ENCODE measurements around the gene PHPT1. TPM values are rescaled to one million over a fixed set of nuclear protein-coding genes. Genes with fewer than 3 reads are reported as not detected.

PHPT1 gene
- total and polyA plus RNA-seq, 2 of the 13 experiments (the other 11 are each of a cell fraction or from before 2014, with no cell fraction given) = 189 to 192 TPM

GRCh38 chr9:136799854-136800657, 49.2 kb upstream of the PHPT1 start (continued):
- TF ChIP-seq NFE2L2 (IDR thresholded peaks at IDR 0.05; ENCODE audit: low read length) = no peak
- peak; percentile 75; the same call in 1 of the 2 replicates for TF ChIP-seq ISX (CRISPR knock-in tag; conservative IDR thresholded peaks at IDR 0.05)
- TF ChIP-seq GATA4 (IDR thresholded peaks at IDR 0.05; ENCODE audit: borderline replicate concordance, low read depth) = no peak
- no peak for TF ChIP-seq CREB3 (CRISPR knock-in tag; IDR thresholded peaks at IDR 0.05)
- TF ChIP-seq FOXA3 (CRISPR knock-in tag; IDR thresholded peaks at IDR 0.05) = peak; percentile 7; the same call in 1 of the 2 replicates
- TF ChIP-seq E2F5 (CRISPR knock-in tag; conservative IDR thresholded peaks at IDR 0.05) = 0 out of 2 replicates have a peak, but pooled peaks have one; percentile 54
- peak; percentile 47; the same call in 1 of the 2 replicates for TF ChIP-seq TFE3 (CRISPR knock-in tag; IDR thresholded peaks at IDR 0.05)
- TF ChIP-seq JUN (CRISPR knock-in tag; IDR thresholded peaks at IDR 0.05) = no peak
- no peak for TF ChIP-seq CREBL2 (CRISPR knock-in tag; IDR thresholded peaks at IDR 0.05; ENCODE audit: borderline replicate concordance)
- TF ChIP-seq ZNF616 (CRISPR knock-in tag; IDR thresholded peaks at IDR 0.05; ENCODE audit: low read depth) = no peak
- no peak for TF ChIP-seq ZNF773 (CRISPR knock-in tag; IDR thresholded peaks at IDR 0.05; ENCODE audit: borderline replicate concordance)
- no peak for TF ChIP-seq GPN1 (CRISPR knock-in tag; IDR thresholded peaks at IDR 0.05; ENCODE audit: borderline replicate concordance)
- TF ChIP-seq AHR (CRISPR knock-in tag; IDR thresholded peaks at IDR 0.05) = no peak
- TF ChIP-seq ZNF749 (CRISPR knock-in tag; IDR thresholded peaks at IDR 0.05; ENCODE audit: borderline replicate concordance) = 0 out of 2 replicates have a peak, but pooled peaks have one; percentile 45
- peak; percentile 4; the same call in 1 of the 2 replicates for TF ChIP-seq UBTF (CRISPR knock-in tag; IDR thresholded peaks at IDR 0.05)
- 0 out of 2 replicates have a peak, but pooled peaks have one; percentile 81 for TF ChIP-seq SATB2 (CRISPR knock-in tag; IDR thresholded peaks at IDR 0.05)
- 0 out of 2 replicates have a peak, but pooled peaks have one; percentile 2 for TF ChIP-seq DMAP1 (CRISPR knock-in tag; IDR thresholded peaks at IDR 0.05)
- TF ChIP-seq CBFB (CRISPR knock-in tag; IDR thresholded peaks at IDR 0.05) = 0 out of 2 replicates have a peak, but pooled peaks have one; percentile 22
- TF ChIP-seq RARA (CRISPR knock-in tag; IDR thresholded peaks at IDR 0.05) = peak; percentile 8; the same call in 1 of the 2 replicates
- TF ChIP-seq NFKBIZ (CRISPR knock-in tag; IDR thresholded peaks at IDR 0.05) = no peak
- TF ChIP-seq ZNF446 (CRISPR knock-in tag; IDR thresholded peaks at IDR 0.05) = peak; percentile 88; the same call in 1 of the 2 replicates
- no peak for TF ChIP-seq ATAD3A (CRISPR knock-in tag; IDR thresholded peaks at IDR 0.05)
- TF ChIP-seq MTERF4 (CRISPR knock-in tag; IDR thresholded peaks at IDR 0.05) = peak; percentile 97

Measured in HepG2 (cell line).